HG03521 (cell line): ENCODE measurements around the gene FUNDC2.

Source experiments
- ATAC-seq: cut with Tn5 transposase; IDR thresholded peaks from one replicate; pipeline ENCODE4 v1.9.1; 2021; ENCODE audit warnings: mild to moderate bottlenecking, moderate library complexity; ENCODE audit not compliant: unreplicated experiment

Gene FUNDC2

DNA sequence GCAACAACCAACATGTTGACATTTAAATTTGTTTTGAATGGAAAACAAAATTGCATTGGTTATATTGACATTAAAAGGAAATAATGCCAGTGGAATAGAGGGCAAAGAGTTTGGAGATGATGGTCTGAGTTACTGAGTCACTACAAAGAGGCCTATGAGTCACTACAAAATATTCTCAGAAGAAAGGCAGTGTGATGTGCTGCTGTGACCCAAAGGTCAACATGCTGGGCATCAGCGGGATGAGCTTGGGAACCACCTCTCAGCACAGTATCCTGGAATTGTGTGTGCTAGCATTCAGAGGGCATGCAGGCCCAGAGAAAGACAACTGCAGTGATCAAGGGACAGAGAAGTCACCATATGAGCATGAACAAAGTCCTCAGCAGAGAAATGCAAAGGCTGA, 41.5 kb downstream of the FUNDC2 start:
- no peak for ATAC-seq

GRCh38 chrX:155069414-155069813, 42.8 kb downstream of the FUNDC2 start:
- no peak for ATAC-seq

DNA sequence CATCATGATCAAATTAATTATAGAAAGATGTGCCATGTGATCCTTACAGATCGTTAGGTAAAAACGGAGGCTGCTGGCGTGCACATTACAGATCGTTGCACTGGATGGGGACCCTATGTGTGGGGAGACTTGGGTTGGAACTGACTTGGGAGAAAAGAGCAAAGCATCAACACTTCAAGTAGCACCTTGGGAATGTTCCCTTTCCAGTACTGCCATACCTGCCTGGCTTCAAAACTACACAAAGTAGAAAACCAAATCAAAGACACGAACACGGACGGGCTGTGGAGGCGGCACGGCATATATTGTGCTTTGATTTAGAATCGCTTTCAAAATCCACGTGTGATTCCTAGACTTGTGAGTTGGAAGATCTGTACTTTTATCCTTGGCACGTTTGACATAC, 43.4 kb downstream of the FUNDC2 start:
- no peak for ATAC-seq

GRCh38 chrX:155070663-155070974, 44.0 kb downstream of the FUNDC2 start:
- peak; percentile 4 for ATAC-seq

- peak; percentile 86 for ATAC-seq
Observed at GRCh38 chrX:155070975-155071693, 44.5 kb downstream of the FUNDC2 start, which contains the start of the genes BRCC3, CMC4 and MTCP1. Gene BRCC3 (plus strand): TSS chrX:155071508. CDS start chrX:155071528, 20 bp downstream. Gene CMC4 (minus strand): TSS chrX:155071136. CDS start chrX:155064023, 7,113 bp downstream. Gene MTCP1 (minus strand): TSS chrX:155071136. CDS start chrX:155066010, 5,126 bp downstream.

- no peak for ATAC-seq
Observed at GRCh38 chrX:155071694-155072280, 45.1 kb downstream of the FUNDC2 start.

DNA sequence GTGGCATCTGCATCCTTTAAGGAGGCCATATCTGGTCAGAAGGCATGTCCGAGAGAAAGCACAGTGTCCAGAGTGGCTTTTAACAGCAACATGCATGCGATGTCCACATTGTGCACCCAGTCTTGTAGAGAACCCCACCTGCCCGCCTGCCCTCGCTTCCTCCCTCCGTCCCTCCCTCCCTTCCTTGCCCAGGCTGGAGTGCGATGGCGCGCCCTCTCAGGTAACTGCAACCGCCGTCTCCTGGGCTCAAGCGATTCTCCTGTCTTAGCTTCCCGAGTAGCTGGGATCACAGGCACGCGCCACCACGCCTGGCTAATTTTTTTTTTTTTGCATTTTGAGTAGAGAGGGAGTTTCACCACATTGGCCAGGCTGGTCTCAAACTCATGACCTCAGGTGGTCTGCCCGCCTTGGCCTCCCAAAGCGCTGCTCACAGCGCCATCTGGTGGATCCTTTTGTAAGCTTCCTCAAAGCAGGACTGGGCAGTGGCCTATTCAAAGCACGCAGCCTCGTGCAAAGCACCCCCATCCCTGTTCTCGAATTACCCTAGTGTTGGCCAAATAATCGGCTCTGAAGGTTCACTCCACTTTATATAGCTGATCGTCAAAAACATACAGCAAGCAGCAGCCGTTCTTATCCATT, 59.7 kb downstream of the FUNDC2 start:
- ATAC-seq = no peak

DNA sequence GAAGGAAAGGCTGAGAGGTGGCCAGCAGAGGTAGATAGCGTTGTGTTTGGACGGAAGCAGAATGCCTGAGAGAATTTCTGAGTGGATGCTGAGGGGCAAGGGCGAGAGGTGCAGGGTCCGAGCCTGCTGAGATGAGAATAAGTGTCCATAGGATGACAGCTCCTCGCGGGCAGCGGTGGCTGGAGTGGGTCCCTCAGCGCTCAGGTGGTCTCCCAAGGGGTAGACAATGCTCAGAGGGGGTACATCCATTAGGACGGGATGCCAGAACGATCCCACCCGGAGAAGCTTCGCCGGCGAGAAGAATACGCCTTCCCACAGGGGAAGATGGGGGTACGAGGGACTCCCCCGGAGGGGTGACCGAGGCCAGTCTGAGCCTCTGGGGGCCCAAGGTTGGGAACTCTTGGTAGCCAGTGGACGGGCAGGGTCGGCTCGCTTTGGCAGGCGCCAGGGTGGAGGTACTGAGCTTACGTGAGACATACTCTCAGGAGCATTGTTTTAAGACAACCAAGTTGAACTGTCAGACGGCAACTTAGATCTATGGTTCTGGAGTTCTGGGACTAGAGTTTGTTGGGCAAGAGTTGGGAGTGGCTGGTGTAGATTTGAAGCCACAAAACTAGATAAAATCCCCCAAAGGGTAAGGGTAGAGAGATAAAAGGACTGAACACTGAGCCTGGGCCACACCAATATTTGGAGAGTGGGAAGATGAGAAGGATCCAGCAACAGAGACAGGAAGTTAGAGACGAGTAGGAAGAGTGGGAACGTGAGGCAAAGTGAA, 60.5 kb downstream of the FUNDC2 start:
- no peak for ATAC-seq

DNA sequence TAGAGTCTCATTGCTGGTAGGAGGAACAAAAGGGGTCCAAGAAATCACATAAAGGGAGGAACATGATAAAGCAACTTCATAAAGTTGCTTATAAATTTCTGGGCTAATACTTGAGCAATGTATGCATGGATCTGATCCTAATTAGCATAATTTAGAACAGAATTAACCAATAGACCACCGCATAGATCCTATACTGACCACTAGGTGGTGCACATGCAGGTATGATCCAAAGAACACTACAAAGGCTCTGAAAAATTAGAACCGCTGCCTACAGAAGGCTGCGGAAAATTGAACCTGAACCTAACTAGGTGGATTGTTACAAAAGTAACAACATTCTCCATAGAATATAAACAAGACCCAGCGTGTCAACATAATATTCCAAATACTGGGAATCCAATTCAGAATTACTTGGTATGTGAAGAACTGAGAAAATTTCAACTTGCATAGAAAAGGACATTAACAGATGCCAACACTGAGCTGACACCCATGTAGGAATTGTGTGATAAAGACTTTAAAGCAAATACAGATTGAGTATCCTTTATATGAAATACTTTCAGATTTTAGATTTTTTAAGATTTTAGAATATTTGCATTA, 67.9 kb downstream of the FUNDC2 start:
- no peak for ATAC-seq

GRCh38 chrX:155105919-155106318, 79.3 kb downstream of the FUNDC2 start:
- no peak for ATAC-seq

- no peak for ATAC-seq
Observed at GRCh38 chrX:155108427-155108826, 81.8 kb downstream of the FUNDC2 start.
